Measurements from ENCODE around the gene CIAO2A.
"Not testable (repeated sequence)": the region's sequence is repeated elsewhere in the genome, so short reads cannot be mapped to it uniquely, and the experiment has no call there.

The CIAO2A gene

DNA sequence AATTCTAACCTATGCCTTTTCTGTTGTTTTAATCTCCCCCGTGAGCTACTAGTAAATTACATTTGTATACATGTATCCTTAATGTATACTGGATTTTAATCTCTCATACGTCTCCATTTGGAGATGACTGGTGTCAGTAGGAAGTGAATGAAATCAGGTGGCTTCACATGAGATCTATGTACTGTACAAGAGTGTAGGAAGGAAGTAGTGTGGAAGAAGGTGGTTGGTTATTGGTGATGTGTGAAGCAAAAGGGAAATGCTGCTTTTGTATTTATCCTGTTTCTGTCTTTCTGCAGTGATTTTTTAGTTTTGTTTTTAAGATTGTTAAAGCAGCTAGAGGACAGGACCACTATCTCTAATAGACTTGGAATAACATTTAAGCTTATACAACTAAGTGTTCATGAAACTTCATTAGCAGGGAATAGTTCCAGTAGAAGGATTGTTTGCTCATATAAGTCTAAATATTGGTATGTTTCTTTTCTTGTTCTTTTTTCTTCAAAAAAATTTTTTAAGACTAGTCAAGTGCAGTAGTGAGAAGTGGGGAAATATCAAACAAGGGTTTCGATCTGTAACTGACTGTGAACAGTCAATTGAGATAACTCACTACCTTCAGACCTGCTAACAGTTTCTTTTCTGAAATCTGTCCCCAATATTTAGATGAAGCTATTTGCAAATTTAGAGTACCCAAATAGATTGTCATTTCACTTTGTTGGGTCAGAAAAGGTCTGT is 17.5 kb upstream of the CIAO2A start:
- Histone ChIP-seq H4K20me1 (ENCODE audit: insufficient read depth) (no peaks in the 10 kb centered on the region), H3K4me2 (no peak overlapping the region), H3K4me1 (ENCODE audit: low read depth, poor library complexity, severe bottlenecking) (peaks cover 26% of the 10 kb centered on the region), H2AFZ (ENCODE audit: low read depth) (no peak overlapping the region), H3K4me3 (IDR thresholded peaks at IDR 0.05; ENCODE audit: insufficient read depth, low read depth, low read length) (no peak overlapping the region), H3K36me3 (ENCODE audit: insufficient read depth) (no peaks in the 10 kb centered on the region), H3K27me3 (ENCODE audit: insufficient read depth, low read depth) (no peaks in the 10 kb centered on the region), H3K27ac (no peak overlapping the region), H3K79me2 (ENCODE audit: insufficient read depth, low read depth) (peaks cover 17% of the 10 kb centered on the region; the same call in 1 of the 2 replicates), H3K9ac (no peak overlapping the region)
- TF ChIP-seq, protein P1, sequence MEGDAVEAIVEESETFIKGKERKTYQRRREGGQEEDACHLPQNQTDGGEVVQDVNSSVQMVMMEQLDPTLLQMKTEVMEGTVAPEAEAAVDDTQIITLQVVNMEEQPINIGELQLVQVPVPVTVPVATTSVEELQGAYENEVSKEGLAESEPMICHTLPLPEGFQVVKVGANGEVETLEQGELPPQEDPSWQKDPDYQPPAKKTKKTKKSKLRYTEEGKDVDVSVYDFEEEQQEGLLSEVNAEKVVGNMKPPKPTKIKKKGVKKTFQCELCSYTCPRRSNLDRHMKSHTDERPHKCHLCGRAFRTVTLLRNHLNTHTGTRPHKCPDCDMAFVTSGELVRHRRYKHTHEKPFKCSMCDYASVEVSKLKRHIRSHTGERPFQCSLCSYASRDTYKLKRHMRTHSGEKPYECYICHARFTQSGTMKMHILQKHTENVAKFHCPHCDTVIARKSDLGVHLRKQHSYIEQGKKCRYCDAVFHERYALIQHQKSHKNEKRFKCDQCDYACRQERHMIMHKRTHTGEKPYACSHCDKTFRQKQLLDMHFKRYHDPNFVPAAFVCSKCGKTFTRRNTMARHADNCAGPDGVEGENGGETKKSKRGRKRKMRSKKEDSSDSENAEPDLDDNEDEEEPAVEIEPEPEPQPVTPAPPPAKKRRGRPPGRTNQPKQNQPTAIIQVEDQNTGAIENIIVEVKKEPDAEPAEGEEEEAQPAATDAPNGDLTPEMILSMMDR (conservative IDR thresholded peaks at IDR 0.05; ENCODE audit: low read depth, low read length) = no peak

- H3K4me1 ChIP-seq (ENCODE audit: low read depth, poor library complexity, severe bottlenecking) = peaks cover 26% of the 10 kb centered on the region
- not testable (repeated sequence) for H2AFZ ChIP-seq (ENCODE audit: low read depth); H4K20me1 ChIP-seq (ENCODE audit: insufficient read depth)
Measured at GRCh38 chr15:64110108-64110701, 16.6 kb upstream of the CIAO2A start.

GRCh38 chr15:64107337-64107736 is 13.7 kb upstream of the CIAO2A start:
- Histone ChIP-seq H3K79me2 (ENCODE audit: insufficient read depth, low read depth) (peaks cover 45% of the 10 kb centered on the region; the same call in 1 of the 2 replicates), H3K27me3 (ENCODE audit: insufficient read depth, low read depth) (no peaks in the 10 kb centered on the region), H4K20me1 (ENCODE audit: insufficient read depth) (no peaks in the 10 kb centered on the region), H3K4me3 (IDR thresholded peaks at IDR 0.05; ENCODE audit: insufficient read depth, low read depth, low read length) (no peak overlapping the region), H2AFZ (ENCODE audit: low read depth) (no peak overlapping the region), H3K4me1 (ENCODE audit: low read depth, poor library complexity, severe bottlenecking) (peaks cover 14% of the 10 kb centered on the region), H3K36me3 (ENCODE audit: insufficient read depth) (no peaks in the 10 kb centered on the region), H3K9ac (no peak overlapping the region), H3K4me2 (no peak overlapping the region), H3K27ac (no peak overlapping the region)
- TF ChIP-seq, protein P1 (conservative IDR thresholded peaks at IDR 0.05; ENCODE audit: low read depth, low read length) = no peak

More at GRCh38 chr15:64110108-64110701, 16.6 kb upstream of the CIAO2A start:
- peaks cover 25% of the 10 kb centered on the region; the same call in 1 of the 2 replicates for H3K79me2 ChIP-seq (ENCODE audit: insufficient read depth, low read depth)
- H3K4me2 ChIP-seq; H3K27ac ChIP-seq; H3K36me3 ChIP-seq (ENCODE audit: insufficient read depth); H3K4me3 ChIP-seq (IDR thresholded peaks at IDR 0.05; ENCODE audit: insufficient read depth, low read depth, low read length); H3K27me3 ChIP-seq (ENCODE audit: insufficient read depth, low read depth); H3K9ac ChIP-seq: not testable (repeated sequence)

- H4K20me1 ChIP-seq (ENCODE audit: insufficient read depth) = no peaks in the 10 kb centered on the region
- no peaks in the 10 kb centered on the region for H3K4me1 ChIP-seq (ENCODE audit: low read depth, poor library complexity, severe bottlenecking)
- H3K79me2 ChIP-seq (ENCODE audit: insufficient read depth, low read depth) = peaks cover 54% of the 10 kb centered on the region; the same call in 1 of the 2 replicates
- H3K4me3 ChIP-seq (IDR thresholded peaks at IDR 0.05; ENCODE audit: insufficient read depth, low read depth, low read length) = no peak overlapping the region
- no peak overlapping the region for H2AFZ ChIP-seq (ENCODE audit: low read depth)
- H3K4me2 ChIP-seq = no peak overlapping the region
- no peak overlapping the region for H3K9ac ChIP-seq
- TF ChIP-seq, protein P1 (conservative IDR thresholded peaks at IDR 0.05; ENCODE audit: low read depth, low read length) = no peak
- no peaks in the 10 kb centered on the region for H3K36me3 ChIP-seq (ENCODE audit: insufficient read depth)
- no peaks in the 10 kb centered on the region for H3K27me3 ChIP-seq (ENCODE audit: insufficient read depth, low read depth)
- H3K27ac ChIP-seq = no peak overlapping the region
Measured at GRCh38 chr15:64105113-64105704, 11.6 kb upstream of the CIAO2A start.

Data from KMS-11 (cell line).